Astrocyte of the spinal cord (primary cell): Measurements from ENCODE around the gene ITGA1.

Source experiments
- DNase-seq: peaks from one replicate; pipeline ENCODE4 v3.0.0; 2011; ENCODE audit warnings: low read depth, low spot score
- H3K4me3 ChIP-seq: 2 replicates; pipeline ENCODE4 v1.5.1; 2011; ENCODE audit warnings: low read depth, mild to moderate bottlenecking, low read length, moderate library complexity
- CTCF ChIP-seq: IDR thresholded peaks from 2 replicates; pipeline ENCODE4 v1.5.1; 2012; ENCODE audit warnings: low read depth, mild to moderate bottlenecking, low read length, inconsistent platforms
- in situ Hi-C: cut with HindIII; loops from 2 replicates; pipeline ENCODE4 v1.10.0; 2017; ENCODE audit warnings: low sequenced_read_pairs

ITGA1 gene

GRCh38 chr5:52977264-52977897 is 189.7 kb downstream of the ITGA1 start:
- in situ Hi-C loops, result no loop called here
- TF ChIP-seq CTCF, result no peak
- no peak overlapping the region for H3K4me3 ChIP-seq
- no peak for DNase-seq

DNA sequence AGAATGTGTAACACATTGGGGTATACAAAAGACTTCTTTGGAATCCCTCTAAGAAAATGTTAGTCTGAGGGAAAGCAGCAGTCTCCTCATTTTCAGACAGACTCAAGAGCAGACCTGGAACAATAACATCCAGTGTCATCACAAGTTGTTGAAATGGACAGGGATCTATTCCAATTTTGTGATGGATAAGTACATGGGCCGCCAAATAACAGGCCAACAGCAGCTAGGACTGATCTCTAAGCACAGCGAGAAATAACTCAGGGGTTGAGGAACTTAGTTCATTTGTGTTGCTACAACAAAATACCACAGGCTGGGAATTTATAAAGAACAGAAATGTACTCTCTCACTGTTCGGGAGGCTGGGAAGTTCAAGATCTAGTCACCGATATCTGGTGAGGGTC is 193.8 kb downstream of the ITGA1 start:
- H3K4me3 ChIP-seq, result no peak overlapping the region
- no peak for DNase-seq
- in situ Hi-C loops, result no loop called here
- TF ChIP-seq CTCF, result no peak

- no peak for TF ChIP-seq CTCF
- H3K4me3 ChIP-seq, result no peak overlapping the region
- in situ Hi-C loops, result no loop called here
- DNase-seq, result no peak
These were observed 196.3 kb downstream of the ITGA1 start for GRCh38 chr5:52983731-52984636.

DNA sequence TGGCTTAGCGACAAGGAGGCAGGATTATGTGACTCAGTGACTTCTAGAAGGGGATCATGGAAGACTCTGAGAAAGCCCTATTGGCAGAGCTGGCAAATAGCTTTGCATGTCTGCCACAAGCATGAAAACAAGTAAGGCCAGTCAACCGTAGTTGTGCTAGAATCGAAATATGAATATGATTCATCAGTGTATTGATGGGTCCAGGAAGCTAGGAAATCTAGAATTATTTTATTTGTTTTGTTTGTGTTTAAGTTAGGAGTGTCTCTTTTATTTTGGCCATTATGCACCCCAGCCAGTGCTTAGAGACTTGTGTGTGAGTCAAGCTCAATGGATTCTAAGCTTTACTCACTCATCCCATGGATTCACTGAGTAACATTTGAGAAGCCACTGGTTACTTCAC is 197.6 kb downstream of the ITGA1 start:
- H3K4me3 ChIP-seq, result no peak overlapping the region
- DNase-seq, result no peak
- in situ Hi-C loops, result no loop called here
- no peak for TF ChIP-seq CTCF

DNA sequence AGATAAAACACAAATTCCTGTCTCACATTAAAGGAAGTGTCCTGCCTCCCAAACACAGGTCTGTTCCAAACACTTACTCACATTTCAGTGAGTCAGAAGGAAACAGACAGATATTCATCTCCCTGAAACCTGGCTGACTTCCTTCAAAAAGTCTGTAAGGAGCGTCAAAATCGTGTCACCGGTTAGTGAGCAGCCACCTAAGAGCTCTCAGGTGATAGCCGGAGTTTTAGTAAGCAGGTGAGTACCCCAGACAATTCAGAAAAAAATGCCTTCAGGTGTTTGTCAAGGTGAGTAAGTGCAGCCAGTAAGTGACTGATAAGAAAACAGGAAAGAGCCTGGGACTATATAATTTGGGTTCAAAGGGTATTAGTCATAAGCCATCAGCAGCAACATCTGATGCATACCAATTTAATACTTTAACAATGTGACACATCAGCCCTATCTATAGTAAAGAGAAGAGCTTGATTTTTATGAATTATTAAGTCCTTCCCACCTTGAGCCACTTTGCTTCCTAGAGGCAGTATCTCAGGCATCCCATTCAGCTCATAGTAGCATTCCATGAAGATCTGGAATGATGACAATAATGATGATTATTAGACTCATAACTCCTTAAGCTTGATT is 200.1 kb downstream of the ITGA1 start:
- in situ Hi-C loops, result no loop called here

More for the DNA sequence above, 200.1 kb downstream of the ITGA1 start:
- no peak overlapping the region for H3K4me3 ChIP-seq
- DNase-seq, result peak; percentile 53
- TF ChIP-seq CTCF, result no peak
